Measurements from ENCODE around the gene KIZ. TPM values are rescaled to one million over a fixed set of nuclear protein-coding genes. Genes with fewer than 3 reads are reported as not detected.

KIZ gene
- total RNA-seq, 1 donor from 2014 or later, result 60.0 TPM

GRCh38 chr20:21137078-21137477, 11.2 kb downstream of the KIZ start:
- no peak overlapping the region for H3K27ac Mint-ChIP-seq

GRCh38 chr20:21139881-21140566, 14.1 kb downstream of the KIZ start:
- H3K4me3 ChIP-seq, result no peak overlapping the region
- Mint-ChIP-seq H3K4me3 (no peak overlapping the region), H3K4me1 (no peaks in the 10 kb centered on the region), H3K27me3 (ENCODE audit: insufficient read depth, low read depth) (no peaks in the 10 kb centered on the region), H3K9me3 (no peaks in the 10 kb centered on the region), H3K36me3 (peaks cover 5% of the 10 kb centered on the region), H3K27ac (no peak overlapping the region)
- H3K4me1 ChIP-seq, result no peaks in the 10 kb centered on the region
- no peak for TF ChIP-seq EZH2phosphoT487 (IDR thresholded peaks at IDR 0.05)
- TF ChIP-seq EZH2 (IDR thresholded peaks at IDR 0.05), result no peak
- TF ChIP-seq CTCF (IDR thresholded peaks at IDR 0.05), result no peak
- H3K9me3 ChIP-seq (ENCODE audit: low read depth), result no peaks in the 10 kb centered on the region
- H3K9ac ChIP-seq, result no peak overlapping the region
- no peak overlapping the region for H2AFZ ChIP-seq (replicated peaks)
- no peak overlapping the region for H3K27ac ChIP-seq
- peaks cover 4% of the 10 kb centered on the region for H3K79me2 ChIP-seq (ENCODE audit: low read depth)
- H3K27me3 ChIP-seq, result no peaks in the 10 kb centered on the region
- H3K4me2 ChIP-seq, result no peak overlapping the region
- H3F3A ChIP-seq (ENCODE audit: low read depth), result no peaks in the 10 kb centered on the region
- no peaks in the 10 kb centered on the region for H3K36me3 ChIP-seq
- no peak for DNase-seq (ENCODE audit: low spot score)
- no peaks in the 10 kb centered on the region for H4K20me1 ChIP-seq (ENCODE audit: low read depth)

More at GRCh38 chr20:21137078-21137477, 11.2 kb downstream of the KIZ start:
- H3K27me3 ChIP-seq, result no peaks in the 10 kb centered on the region
- no peaks in the 10 kb centered on the region for H3K36me3 ChIP-seq
- Mint-ChIP-seq H3K4me1 (no peaks in the 10 kb centered on the region), H3K27me3 (ENCODE audit: insufficient read depth, low read depth) (no peaks in the 10 kb centered on the region), H3K36me3 (peaks cover 5% of the 10 kb centered on the region), H3K4me3 (no peak overlapping the region), H3K9me3 (no peaks in the 10 kb centered on the region)
- no peak overlapping the region for H3K4me3 ChIP-seq
- H3K4me1 ChIP-seq, result no peaks in the 10 kb centered on the region
- peaks cover 4% of the 10 kb centered on the region for H3K79me2 ChIP-seq (ENCODE audit: low read depth)
- H3K27ac ChIP-seq, result no peak overlapping the region
- TF ChIP-seq CTCF (IDR thresholded peaks at IDR 0.05) (no peak), EZH2phosphoT487 (IDR thresholded peaks at IDR 0.05) (no peak), EZH2 (IDR thresholded peaks at IDR 0.05) (no peak)
- no peaks in the 10 kb centered on the region for H3K9me3 ChIP-seq (ENCODE audit: low read depth)
- no peak overlapping the region for H2AFZ ChIP-seq (replicated peaks)
- no peak for DNase-seq (ENCODE audit: low spot score)
- H3K4me2 ChIP-seq, result no peak overlapping the region
- H3K9ac ChIP-seq, result no peak overlapping the region
- no peaks in the 10 kb centered on the region for H4K20me1 ChIP-seq (ENCODE audit: low read depth)
- no peaks in the 10 kb centered on the region for H3F3A ChIP-seq (ENCODE audit: low read depth)

- Histone ChIP-seq H3K79me2 (ENCODE audit: low read depth) (no peaks in the 10 kb centered on the region), H3K27me3 (no peaks in the 10 kb centered on the region), H3K9me3 (ENCODE audit: low read depth) (no peaks in the 10 kb centered on the region), H3K4me2 (no peak overlapping the region), H3K27ac (no peak overlapping the region), H4K20me1 (ENCODE audit: low read depth) (no peaks in the 10 kb centered on the region), H3K4me3 (no peak overlapping the region), H2AFZ (replicated peaks) (no peak overlapping the region), H3F3A (ENCODE audit: low read depth) (no peaks in the 10 kb centered on the region), H3K9ac (no peak overlapping the region), H3K36me3 (no peaks in the 10 kb centered on the region), H3K4me1 (no peaks in the 10 kb centered on the region)
- Mint-ChIP-seq H3K9me3 (no peaks in the 10 kb centered on the region), H3K27me3 (ENCODE audit: insufficient read depth, low read depth) (no peaks in the 10 kb centered on the region), H3K4me1 (no peaks in the 10 kb centered on the region), H3K4me3 (no peak overlapping the region), H3K36me3 (peaks cover 5% of the 10 kb centered on the region), H3K27ac (no peak overlapping the region)
- TF ChIP-seq EZH2phosphoT487 (IDR thresholded peaks at IDR 0.05) (no peak), EZH2 (IDR thresholded peaks at IDR 0.05) (no peak), CTCF (IDR thresholded peaks at IDR 0.05) (no peak)
- DNase-seq (ENCODE audit: low spot score), result no peak
Observed at GRCh38 chr20:21141825-21142224, 15.9 kb downstream of the KIZ start.
